IPS DF 19.7 (cell line): ENCODE measurements around the gene NUP88.

ENCODE experiments used
- DNase-seq: peaks from one replicate; pipeline ENCODE4 v3.0.0-alpha.2; 2013; ENCODE audit warnings: low read depth, low spot score

The NUP88 gene

DNA sequence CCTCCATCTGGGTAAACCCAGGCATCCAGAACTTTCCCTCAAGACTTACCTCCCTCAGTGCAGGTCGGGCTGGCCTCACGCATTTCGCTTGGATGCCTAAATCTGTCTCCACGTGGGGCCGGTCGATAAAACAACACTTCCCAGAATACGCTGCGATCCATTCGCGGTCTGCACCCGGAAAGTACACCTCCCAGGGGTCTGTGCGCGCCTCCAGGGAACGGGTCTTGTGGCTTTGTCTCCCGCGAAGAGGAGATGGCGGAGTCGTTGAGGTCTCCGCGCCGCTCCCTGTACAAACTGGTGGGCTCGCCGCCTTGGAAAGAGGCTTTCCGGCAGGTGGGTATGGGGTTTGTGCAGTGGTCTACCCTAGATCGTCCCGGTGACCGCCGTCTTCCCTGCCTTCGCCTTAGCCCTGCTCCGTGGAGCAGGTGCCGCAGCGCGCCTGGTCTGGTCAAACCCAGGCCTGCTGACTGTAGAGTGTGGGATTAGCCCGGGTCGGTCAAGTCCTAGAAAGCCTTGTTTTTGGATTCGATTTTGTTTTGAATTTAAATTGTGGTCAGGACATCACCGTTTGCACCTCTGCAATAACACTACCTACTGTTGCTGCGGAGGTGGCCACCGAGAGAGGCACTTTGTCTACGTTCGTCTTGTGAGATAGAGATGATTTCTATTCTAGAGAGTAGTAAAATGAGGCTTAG lies 644 bp upstream of the NUP88 start, which contains the start of gene RPAIN:
Gene RPAIN (plus strand): TSS at position 224 of the 695 bp plus-strand sequence. CDS start 29 bp downstream, at position 253.
- peak; percentile 71 for DNase-seq

DNA sequence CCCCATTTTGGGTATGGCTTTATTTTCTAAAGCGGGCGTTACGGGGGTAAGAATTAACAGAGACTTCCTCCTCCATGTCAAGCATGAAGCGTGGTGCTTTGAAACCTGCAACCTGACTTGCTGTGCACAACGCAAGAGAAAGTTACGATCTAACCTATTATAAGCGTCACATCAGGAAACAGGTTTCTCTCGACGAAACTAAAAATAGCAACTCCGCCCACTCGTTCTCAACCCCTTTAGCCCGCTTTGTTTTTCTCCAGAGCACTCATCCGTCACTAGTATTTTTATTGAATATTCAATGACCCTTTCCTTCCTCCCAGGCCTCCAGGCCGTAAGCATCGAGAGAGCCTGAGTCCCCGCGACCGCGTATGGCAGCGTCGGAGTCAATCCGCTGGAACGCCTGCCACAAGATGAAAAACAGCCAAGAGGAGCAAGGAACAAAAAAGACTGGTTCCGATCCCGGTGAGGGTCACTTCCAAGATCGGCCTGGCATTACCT lies 555 bp downstream of the NUP88 start:
- DNase-seq, result no peak

DNA sequence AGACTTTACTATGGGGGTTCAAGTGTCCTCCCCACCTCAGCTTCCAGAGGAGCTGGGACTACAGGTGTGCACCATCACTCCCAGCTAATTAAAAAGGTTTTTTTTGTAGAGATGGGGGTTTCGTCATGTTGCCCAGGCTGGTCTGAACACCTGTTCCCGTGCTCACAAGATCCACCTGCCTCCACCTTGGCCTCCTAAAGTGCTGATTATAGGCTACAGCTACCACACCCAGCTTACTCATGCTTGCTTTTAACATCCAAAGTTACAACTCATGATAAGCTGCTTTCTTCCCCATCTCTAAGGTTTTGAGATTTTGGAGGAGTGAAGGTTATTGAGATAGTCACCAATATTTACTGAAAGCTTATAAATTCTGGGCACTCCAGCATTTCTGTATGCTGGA lies 2.6 kb downstream of the NUP88 start:
- DNase-seq, result no peak

DNA sequence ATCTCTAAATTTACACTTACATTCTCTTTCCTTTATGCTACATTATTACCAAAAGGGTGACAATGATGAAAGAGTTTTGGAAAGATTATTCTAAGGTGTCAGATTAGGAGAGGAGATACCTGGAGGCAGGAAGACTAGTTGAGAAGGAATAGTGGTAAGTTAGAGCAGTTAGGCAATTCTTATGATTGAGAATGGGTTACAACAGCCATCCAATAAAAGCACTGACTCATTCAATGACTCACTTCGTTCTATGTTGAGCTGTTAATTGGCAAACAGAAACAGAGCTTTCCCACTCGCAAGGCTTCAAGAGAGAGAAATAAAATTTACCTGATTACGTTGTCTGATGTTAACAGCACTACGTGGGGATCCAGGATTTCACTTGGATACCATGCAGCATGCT lies 5.8 kb downstream of the NUP88 start:
- DNase-seq, result no peak

DNA sequence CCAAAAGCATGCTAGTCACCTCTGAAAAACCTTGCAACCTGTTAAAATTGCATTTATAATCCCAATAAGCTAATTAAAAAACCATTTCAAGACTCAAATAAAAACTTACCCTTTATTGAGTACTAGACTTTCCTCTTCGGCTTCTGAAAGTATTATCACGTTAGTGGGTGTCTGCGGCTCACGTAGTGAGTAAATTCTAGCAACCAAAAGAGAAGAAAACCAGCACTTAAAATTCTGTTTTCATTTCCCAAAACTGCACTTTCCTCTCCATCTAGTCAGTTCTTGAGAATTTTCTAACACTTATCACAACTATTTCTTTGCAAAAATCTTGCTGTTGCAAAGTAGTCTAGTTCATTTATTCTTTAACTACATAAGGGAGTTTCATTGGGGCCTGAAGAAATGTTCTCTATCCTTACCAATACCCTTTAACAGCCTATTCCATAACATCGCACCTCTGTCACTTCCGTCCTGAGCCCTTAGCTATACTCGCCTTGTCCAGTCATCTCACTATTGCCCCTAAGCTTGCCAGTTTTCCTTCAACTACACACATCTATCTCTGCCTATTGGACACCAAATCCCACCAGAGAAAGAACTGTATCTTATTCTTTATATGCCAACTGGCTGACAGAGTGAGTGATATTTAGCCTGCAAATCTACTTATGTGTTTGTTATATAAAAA lies 8.7 kb downstream of the NUP88 start:
- no peak for DNase-seq

DNA sequence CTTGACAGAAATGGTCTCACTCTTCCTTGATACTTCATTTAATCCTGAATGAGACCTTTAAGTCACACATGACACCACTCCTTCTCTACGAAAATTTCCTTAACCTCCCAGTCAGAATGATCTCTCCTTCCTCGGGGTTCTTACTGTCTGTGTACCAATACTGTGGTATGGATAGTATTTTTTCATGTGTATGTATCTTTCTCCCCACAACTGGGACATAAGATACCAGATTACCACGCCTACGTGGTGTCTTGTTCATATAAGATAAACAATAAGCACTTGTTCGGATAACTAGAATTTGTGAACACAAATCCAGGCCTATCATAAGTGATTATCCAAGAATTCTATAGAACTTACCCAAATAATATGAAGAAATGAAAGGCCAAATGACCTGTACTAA lies 11.3 kb downstream of the NUP88 start:
- DNase-seq, result no peak

DNA sequence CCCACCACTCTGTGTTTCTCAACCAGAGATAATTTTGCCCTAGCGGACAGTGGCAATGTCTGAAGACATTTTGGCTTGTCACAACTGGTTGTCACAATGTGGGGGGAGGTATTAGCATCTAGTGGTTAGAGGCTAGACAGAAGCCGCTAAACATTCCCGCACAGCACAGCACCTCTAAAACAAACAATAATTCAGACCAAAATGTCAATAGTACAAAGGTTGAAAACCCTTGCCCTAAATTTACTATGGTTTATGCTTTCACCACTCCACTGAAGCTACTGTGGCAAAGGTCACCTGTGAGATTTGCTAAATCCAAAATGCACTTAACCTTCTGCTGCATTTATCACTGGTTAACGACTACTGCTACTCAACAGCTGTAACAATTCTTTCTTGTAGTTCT lies 14.1 kb downstream of the NUP88 start:
- DNase-seq, result no peak

DNA sequence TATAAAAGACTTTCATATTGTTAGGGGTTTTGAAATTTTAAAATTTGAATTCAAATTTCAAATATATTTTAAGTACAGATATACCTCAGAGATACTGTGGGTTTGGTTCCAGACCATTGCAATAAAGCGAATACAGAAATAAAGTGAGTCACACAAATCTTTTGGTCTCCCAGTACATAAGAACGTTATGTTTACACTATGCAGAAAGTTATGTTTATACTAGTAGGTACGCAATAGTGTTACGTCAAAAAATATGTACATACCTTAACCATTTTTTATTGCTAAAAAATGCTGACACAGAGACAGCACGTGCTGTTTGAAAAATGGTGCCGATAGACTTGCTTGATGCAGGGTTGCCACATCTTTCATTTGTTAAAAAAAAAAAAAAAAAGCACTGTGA lies 19.7 kb downstream of the NUP88 start:
- DNase-seq, result no peak

DNA sequence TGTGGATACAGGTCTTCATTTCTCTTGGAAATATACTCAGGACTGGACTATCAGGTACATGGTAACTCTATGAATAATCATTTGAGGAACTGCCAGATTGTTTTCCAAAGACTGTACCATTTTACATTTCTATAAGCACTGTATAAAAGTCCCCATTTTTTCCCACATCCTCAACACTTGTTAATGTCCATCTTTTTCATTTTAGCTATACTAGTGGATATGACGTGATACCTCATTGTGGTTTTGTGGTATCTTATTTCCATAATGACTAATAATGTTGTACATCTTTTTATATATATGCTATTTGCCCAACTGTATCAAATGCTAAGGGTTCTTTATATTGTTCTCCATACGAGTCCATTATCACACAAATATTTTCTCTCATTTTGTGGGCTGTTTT lies 22.9 kb downstream of the NUP88 start:
- no peak for DNase-seq

DNA sequence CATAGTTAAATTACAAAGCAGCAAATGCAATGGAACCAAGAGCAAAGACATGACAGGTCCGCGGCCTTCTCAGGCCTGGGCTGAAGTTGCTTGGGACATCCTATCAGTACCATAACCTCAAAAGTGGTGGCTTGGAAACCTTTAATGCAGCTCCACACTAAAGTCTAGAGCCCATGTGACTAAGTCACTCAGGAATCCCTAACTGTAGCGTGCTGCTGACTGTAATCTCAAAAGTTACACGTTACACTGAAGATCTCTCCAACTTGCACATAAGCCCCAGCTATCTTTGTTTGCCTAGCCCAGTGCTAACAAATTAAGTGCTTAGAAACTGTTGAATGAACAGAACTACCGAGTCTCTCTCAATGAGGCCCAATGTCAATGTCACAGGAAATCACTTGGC lies 27.8 kb downstream of the NUP88 start:
- no peak for DNase-seq

DNA sequence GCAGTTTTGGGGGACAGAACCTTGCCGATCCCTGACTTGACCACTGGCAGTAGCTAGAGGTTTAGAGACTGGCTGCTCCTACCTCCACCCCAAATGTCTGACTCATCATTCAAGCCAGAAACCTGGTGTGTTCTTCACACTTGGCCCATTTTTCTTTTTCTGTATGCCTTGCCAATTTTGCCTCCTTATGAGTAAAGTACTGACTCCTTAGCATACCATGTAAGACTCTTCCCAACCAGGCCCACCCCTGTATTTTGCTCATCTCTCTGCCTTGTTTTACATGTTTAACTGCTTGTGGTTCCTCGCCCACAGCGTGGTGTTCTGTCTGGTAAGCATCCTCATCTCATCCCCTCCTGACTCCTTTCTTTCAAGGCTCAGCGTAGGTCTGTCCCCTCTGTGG lies 37.9 kb downstream of the NUP88 start:
- no peak for DNase-seq

DNA sequence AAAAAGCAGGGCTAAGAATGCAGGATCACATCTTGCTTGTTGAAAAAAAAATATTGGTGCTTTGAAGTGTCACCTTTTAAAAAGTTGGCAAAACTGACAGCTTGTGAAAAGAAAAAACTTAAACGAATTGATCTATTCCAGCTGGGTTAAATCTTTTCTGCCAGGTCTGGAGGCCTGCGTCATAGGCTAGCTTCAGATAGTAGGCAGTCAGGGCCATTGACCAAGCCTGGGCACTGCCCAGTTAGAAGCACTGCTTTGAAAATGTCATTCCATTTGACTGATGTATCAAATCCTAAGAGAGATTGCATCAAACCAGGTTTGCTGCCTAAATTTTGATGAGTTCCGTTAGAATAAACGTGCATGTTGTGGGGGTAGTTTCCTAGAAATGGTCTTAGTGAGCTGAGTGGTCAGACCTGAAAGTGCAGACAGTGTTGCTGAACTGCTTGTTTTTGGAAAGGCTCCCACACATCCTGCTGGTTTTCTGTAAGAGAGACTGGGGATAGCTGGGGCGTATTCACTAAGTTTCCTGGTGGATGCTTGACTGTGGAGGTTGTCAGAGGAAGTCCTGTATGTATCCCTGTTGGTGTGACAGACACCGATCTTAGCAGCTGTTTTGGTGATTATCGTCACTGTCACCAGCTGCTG lies 38.8 kb downstream of the NUP88 start:
- no peak for DNase-seq

DNA sequence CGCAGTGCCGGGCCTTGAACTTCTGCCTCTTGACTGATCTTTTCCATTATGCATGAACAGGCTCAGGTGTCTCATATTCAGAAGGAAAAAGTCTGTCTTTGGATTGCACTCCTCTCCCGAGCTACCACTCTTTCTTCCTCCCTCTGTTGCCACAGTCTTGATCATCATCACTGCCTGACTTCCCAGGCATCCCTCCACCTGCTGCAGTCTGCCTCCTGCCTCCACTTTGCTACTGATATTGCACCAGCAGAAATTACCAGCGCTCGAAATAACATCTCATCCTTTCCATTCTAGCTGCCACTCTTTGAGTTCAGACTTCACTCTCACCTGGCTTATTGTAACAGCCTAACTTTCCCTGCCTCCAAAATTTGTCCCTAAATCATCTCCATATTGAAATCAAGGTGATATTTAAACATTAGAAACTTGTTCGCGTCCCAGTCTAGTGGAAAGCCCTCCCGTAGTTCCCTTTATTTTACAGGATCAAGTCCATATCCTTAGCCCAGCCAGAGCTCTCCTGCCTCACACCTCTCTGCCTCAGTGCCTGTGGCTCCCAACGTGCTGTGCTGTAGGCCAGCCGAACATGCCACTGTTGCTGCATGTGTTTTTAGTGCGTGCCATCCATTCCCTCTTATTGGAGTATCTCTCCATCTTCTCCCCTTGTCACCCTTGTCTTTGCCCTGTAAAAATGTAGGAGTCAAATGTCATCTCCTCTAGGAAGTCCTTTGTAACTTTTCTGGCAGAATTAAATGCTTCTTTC lies 39.9 kb downstream of the NUP88 start:
- no peak for DNase-seq

DNA sequence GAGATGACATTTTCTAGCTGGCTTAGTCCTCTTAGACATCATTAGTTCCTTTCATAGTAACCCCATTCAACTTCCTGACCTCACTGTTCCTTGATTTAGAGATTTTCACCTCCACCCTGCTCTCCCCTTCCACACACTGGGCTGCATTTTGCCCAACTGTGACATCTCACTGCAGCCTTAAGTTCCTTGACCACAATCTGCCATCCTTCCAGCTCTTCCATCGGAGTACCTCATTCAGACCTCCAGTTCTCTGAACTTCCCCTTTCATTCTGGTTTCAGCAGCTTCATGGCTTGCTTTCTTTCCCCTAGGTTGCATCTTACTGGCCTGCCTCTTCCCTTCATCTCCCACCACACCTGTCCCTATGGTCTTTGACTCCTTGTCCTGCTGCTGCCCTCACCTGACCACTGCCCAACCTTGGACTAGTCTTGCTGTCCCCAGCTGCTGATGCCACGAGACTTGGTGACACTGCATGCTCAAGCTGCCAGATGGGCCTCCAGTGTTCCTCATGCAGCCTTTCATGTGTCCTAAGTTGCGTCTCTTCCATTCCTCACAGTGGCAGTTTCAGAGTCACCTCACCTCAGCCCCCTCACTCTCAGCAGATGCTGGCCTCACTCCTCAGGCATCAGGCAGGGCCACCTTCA lies 40.8 kb downstream of the NUP88 start:
- DNase-seq, result no peak

DNA sequence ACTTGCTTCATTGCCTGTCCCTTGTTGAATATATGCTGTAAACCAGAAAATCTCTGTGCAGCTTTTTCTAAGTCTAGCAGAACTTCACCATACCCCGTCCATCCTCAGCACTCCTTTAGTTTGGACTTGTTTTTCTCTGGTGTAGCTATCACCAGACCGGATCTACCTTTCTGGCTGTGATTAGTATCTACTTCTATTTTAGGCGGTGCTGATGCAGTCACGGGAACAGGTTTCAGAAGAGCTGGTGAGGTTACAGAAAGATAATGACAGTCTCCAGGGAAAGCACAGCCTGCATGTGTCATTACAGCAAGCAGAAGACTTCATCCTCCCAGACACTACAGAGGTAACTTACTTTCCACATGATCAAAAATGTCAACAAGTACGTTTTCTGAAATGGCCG lies 46.4 kb downstream of the NUP88 start:
- no peak for DNase-seq

DNA sequence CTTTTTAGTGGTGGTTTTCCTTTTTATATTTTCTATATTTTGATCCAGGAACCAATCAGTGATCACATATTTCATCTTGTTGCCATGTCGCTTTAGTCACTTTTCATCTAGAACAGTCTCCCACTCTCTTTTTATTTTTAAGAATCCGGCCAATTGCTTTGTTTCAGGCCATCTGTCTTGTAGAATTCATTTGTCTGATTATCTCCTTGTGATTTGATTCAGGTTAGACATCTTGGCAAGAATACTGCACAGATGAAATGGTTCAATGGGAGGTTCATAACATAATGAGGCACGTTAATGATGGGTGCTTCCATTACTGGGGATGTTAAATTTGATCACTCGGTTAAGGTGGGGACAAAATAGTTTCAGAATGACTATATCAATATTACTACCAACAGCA lies 49.1 kb downstream of the NUP88 start:
- no peak for DNase-seq

DNA sequence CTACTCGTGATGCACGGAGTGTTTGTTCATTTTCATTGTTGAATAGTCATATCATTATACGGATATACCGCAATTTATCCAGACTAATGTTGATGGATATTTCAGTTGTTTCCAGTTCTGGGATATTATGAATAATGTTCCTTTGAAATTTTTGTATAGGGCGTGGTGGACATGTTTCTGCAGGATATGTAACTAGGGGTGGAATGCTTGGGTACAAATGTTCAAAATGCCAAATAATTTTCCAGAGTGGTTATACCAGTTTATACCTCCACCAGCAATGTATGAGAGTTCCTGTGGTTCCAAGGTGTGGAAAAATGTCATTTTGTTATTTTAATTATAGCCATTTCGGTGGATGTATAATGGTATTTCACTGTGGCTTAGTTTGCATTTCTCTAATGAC lies 53.6 kb downstream of the NUP88 start:
- no peak for DNase-seq

DNA sequence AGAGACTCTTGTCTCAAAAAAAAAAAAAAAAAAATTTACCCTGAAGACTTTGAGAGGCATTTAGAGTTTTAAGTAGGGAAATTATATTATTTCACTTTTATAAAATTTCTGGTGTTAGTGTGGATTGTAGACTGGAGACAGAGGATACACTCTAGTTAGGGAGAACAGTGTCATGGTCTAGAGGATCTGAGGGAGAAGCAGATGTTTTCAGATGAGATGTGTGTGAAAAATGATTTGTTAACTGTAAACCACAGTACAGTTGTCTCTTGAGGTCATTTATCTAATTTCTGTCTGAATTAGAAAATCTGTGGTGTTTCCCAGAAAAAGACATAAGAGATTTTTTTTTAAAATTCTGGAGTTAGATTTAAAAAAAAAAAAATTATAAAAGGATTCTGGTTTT lies 54.8 kb downstream of the NUP88 start:
- DNase-seq, result no peak

DNA sequence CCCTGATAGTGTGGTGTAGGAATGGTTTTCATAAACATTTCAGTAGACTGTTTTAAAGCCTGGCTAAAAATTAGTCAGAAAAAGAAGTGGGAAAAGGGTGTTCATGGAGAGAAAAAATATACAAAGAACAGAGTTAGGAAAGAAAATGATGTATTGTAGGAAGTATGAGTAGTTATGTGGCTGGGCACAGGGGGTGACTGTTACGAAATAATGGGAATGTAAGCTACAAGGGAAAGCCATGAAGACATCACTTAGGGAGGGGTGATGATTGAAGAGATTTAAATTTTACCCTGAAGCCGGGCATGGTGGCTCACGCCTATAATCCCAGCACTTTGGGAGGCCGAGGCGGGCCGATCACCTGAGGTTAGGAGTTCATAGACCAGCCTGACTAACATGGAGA lies 55.3 kb downstream of the NUP88 start:
- DNase-seq, result no peak

DNA sequence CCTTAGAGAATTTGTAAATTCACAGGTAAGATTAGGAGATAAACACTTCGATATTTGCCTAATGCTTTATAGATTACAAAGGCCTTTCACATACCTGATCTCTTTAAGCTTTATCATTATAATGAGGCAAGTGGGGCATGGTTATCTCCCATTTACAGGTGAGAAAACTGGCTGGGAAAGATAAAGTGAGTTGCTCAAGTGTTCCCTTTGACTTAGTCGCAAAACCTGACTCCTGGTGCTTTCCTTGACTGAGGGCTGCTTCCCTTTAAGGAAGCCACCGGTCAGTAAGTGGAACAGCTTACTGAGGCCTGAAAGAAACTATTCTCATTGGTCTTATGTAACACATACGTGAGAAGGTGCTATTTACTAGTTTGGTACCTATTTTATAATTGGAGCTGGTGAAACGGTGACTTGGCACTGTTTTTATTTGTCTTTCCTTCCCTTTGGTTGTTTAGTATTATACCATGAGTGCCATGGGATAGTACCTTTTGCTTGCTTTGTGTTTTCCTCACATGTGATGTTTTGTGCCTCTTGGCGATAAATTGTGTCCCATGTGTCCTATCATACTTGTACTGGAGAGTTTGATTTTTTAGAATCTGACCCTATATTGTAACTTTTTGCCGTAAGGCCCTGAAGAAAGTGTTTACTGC lies 57.2 kb downstream of the NUP88 start:
- DNase-seq, result no peak

DNA sequence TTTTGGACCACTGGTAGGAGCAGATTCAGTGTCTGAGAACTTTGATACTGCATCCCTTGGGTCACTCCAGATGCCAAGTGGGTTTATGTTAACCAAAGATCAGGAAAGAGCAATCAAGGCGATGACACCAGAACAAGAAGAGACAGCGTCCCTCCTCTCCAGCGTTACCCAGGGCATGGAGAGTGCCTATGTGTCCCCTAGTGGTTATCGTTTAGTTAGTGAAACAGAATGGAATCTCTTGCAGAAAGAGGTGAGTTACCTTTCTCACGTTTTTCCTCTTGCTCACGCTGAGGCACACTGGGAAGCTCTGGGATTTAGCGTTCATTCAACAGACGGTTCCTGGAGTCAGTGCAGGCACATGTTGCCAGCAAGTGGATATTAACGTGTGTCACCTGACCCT lies 58.0 kb downstream of the NUP88 start:
- no peak for DNase-seq
